Peyer's patch (tissue), 4 donors: ENCODE data around the gene F12. TPM values are rescaled to one million over a fixed set of nuclear protein-coding genes. Genes with fewer than 3 reads are reported as not detected.

Source experiments
- DNase-seq, 3 donors: peaks; one replicate each; pipeline ENCODE4 v3.0.0-alpha.2; 2017 to 2019
- H3K27ac ChIP-seq, 4 donors: fragments of 200-600 bp; sonication (generic); one replicate each; pipeline ENCODE4 v1.5.1; 2016 to 2019
- H3K27me3 ChIP-seq, 2 donors: fragments of 200-600 bp; sonication (generic); one replicate each; pipeline ENCODE4 v1.5.1; 2019
- H3K36me3 ChIP-seq, 3 donors: fragments of 200-600 bp; sonication (generic); one replicate each; pipeline ENCODE4 v1.5.1; 2016 to 2019
- H3K4me1 ChIP-seq, 4 donors: fragments of 200-600 bp; sonication (generic); one replicate each; pipeline ENCODE4 v1.5.1; 2016 to 2019
- H3K4me3 ChIP-seq, 4 donors: fragments of 200-600 bp; sonication (generic); 1 replicate in 3 of 4; 2 replicates in 1 of 4; pipeline ENCODE4 v1.5.1; 2016 to 2019; ENCODE audit warnings: mild to moderate bottlenecking in 1 of 4
- H3K9me3 ChIP-seq, 4 donors: fragments of 200-600 bp; sonication (generic); one replicate each; pipeline ENCODE4 v1.5.1; 2016 to 2019; ENCODE audit warnings: mild to moderate bottlenecking in 1 of 4
- POLR2A ChIP-seq, 2 donors: fragments of 450-650 bp; IDR thresholded peaks; one replicate each; pipeline ENCODE4 v1.5.1; 2017; ENCODE audit warnings: antibody characterized with exemption in 2 of 2, mild to moderate bottlenecking in 2 of 2, moderate library complexity in 2 of 2
- total RNA-seq, 4 donors: library from RNA; depleted of rRNA; stranded (reverse); fragments of >200 nt; gene quantifications; one replicate each; pipeline ENCODE4 v1.1.0, GENCODE V29; 2016
- TF ChIP-seq, protein P1 (sequence below), 6 experiments: fragments of 450-650 bp in 4 of 6; fragments of 200-600 bp in 2 of 6; sonication (generic) in 1 of 6; IDR thresholded peaks; one replicate each; pipeline ENCODE4 v1.5.1; 2017 to 2019; ENCODE audit warnings: antibody characterized with exemption in 6 of 6, mild to moderate bottlenecking in 3 of 6, moderate library complexity in 1 of 6

Gene F12
- total RNA-seq, 4 donors from 2014 or later: 1.7 to 22.2 (median 7.8) TPM

DNA sequence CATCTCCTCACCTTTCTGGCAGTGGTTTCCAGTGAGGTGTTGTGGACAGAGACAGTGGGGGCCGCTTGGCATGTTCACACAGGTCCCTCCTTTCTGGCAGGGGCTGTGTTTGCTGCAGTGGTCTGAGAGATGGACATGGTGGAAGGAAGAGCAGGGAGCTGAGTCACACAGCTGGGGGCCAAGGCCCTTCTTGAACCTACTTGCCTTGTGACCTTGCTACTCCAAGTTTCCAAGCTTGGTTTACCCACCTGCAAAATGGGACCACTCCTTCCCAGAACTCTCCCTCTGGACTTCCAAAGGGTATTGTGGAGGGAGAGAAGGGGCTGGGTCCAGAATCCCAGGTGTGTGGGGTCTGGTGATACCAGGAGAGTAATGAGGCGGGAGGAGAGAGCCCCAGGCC lies 4.1 kb downstream of the F12 start:
- peaks cover 4 to 35% (median 28%) of the 10 kb centered on the region in 4 donors for H3K4me1 ChIP-seq
- TF ChIP-seq, protein P1, sequence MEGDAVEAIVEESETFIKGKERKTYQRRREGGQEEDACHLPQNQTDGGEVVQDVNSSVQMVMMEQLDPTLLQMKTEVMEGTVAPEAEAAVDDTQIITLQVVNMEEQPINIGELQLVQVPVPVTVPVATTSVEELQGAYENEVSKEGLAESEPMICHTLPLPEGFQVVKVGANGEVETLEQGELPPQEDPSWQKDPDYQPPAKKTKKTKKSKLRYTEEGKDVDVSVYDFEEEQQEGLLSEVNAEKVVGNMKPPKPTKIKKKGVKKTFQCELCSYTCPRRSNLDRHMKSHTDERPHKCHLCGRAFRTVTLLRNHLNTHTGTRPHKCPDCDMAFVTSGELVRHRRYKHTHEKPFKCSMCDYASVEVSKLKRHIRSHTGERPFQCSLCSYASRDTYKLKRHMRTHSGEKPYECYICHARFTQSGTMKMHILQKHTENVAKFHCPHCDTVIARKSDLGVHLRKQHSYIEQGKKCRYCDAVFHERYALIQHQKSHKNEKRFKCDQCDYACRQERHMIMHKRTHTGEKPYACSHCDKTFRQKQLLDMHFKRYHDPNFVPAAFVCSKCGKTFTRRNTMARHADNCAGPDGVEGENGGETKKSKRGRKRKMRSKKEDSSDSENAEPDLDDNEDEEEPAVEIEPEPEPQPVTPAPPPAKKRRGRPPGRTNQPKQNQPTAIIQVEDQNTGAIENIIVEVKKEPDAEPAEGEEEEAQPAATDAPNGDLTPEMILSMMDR (IDR thresholded peaks at IDR 0.05): no peak
- TF ChIP-seq POLR2A (IDR thresholded peaks at IDR 0.05): no peak
- H3K27ac ChIP-seq: peak overlapping the region in 1 of 4 donors; percentile 13
- no peak overlapping the region for H3K4me3 ChIP-seq
- DNase-seq: no peak
- H3K36me3 ChIP-seq: no peaks in the 10 kb centered on the region
- peaks cover 0 to 18% of the 10 kb centered on the region in 2 donors for H3K27me3 ChIP-seq
- H3K9me3 ChIP-seq: peaks cover 0 to under 1% (median 0%) of the 10 kb centered on the region in 4 donors

- H3K4me3 ChIP-seq: peak overlapping the region; percentile 41 to 79 (median 68)
- H3K9me3 ChIP-seq: peaks cover 0 to 5% (median 0%) of the 10 kb centered on the region in 4 donors
- H3K27me3 ChIP-seq: peaks cover 0 to 24% of the 10 kb centered on the region in 2 donors
- H3K4me1 ChIP-seq: peaks cover 4 to 41% (median 28%) of the 10 kb centered on the region in 4 donors
- H3K36me3 ChIP-seq: no peaks in the 10 kb centered on the region
- H3K27ac ChIP-seq: peak overlapping the region; percentile 52 to 86 (median 69)
- DNase-seq: no peak
- TF ChIP-seq, protein P1 (IDR thresholded peaks at IDR 0.05): no peak
Observed at GRCh38 chr5:177404641-177405179, 4.7 kb downstream of the F12 start.

DNA sequence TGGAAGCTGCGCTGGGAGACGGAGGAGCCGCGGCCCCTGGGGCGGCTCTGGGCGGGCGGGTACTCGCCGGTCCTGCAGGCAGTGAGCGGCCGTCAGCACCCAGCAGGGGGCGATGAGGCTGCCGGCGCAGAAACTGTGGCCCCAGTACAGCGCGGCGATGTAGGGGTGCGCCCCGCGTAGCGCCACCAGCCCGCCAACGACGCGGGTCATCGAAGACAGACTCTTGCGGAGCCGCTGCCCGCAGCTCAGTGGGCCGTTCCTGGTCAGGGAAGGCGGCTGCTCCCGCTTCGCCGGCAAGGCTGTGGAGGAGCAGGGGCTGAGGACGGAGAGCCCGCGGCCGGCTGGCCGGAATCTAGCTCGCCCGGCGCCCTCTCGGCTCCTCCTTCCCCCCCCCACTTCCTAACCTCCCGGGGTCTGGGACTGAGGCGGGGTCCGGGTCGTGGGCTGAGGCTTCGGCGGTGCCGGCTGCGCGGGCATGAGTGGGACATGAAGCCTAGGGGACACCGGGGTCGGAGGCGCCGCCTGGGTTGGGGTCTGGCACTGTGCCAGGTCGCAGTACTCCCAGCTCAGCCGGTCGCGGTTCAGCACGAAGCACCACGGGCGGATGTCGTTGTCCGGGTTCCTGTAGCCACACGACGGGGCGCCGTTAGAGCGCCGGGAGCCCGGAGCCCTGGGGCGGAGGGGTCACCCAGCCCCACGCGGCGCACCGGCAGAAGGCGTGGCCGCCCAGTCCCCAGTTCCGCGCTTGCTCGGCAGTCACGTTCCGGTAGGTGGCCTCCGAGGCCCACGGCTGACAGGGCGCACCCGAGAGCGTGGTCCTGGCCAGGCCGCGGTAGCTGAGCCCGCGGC lies 5.3 kb downstream of the F12 start:
- Histone ChIP-seq H3K36me3 (no peaks in the 10 kb centered on the region), H3K4me1 (peaks cover 4 to 43% (median 28%) of the 10 kb centered on the region in 4 donors), H3K27ac (peak overlapping the region; percentile 52 to 86 (median 69)), H3K4me3 (peak overlapping the region; percentile 41 to 79 (median 68)), H3K27me3 (peaks cover 0 to 24% of the 10 kb centered on the region in 2 donors), H3K9me3 (peaks cover 0 to 5% (median 0%) of the 10 kb centered on the region in 4 donors)
- peak; percentile 88 to 95 (median 91) for DNase-seq
- TF ChIP-seq, protein P1 (IDR thresholded peaks at IDR 0.05): peak; percentile 80 to 96 (median 88)
- no peak for TF ChIP-seq POLR2A (IDR thresholded peaks at IDR 0.05)

DNA sequence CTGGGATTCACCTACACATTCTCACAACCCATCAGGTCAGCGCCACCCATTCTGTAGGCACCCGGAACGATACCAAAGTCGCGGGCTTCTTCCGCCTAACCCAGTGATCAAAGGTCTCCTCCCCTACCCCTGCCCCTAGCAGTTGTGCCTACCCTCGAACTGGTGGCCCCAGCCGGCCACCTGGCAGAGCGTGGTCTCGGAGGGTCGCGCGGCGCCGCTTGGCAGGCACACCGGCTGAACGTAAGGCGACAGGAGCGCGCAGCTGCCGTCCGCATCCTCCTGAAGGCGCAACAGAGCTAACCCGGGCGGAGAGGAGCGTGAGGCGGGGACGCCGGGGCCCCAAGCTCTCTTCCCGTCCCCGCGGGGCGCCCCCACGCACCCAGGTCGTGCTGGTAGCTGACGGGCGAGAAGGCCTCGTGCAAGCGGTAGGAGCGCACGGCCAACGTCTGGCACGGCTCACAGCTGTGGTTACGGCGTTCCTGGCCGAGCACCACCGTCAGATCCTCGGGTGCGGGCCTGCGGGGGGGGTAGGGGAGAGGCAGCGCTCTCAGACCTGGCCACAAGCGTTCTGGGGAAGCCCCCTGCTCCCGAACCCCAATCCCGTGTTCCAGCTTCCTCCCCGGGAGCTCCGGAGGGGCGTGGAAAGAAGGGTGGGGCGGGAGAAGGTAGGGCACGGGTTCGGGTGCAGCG lies 6.1 kb downstream of the F12 start:
- H3K27ac ChIP-seq: peak overlapping the region; percentile 52 to 86 (median 69)
- peaks cover 0 to 24% of the 10 kb centered on the region in 2 donors for H3K27me3 ChIP-seq
- H3K4me3 ChIP-seq: peak overlapping the region; percentile 41 to 79 (median 68)
- TF ChIP-seq, protein P1 (IDR thresholded peaks at IDR 0.05): no peak
- TF ChIP-seq POLR2A (IDR thresholded peaks at IDR 0.05): no peak
- H3K4me1 ChIP-seq: peaks cover 4 to 43% (median 28%) of the 10 kb centered on the region in 4 donors
- DNase-seq: peak in 2 of 3 donors; percentile 40 to 68
- H3K36me3 ChIP-seq: no peaks in the 10 kb centered on the region
- peaks cover 0 to 5% (median 0%) of the 10 kb centered on the region in 4 donors for H3K9me3 ChIP-seq

GRCh38 chr5:177402271-177403043 lies 6.9 kb downstream of the F12 start:
- TF ChIP-seq, protein P1 (IDR thresholded peaks at IDR 0.05): peak in 5 of 6 experiments; percentile 13 to 67 (median 62)
- TF ChIP-seq POLR2A (IDR thresholded peaks at IDR 0.05): peak in 1 of 2 donors; percentile 50
- H3K9me3 ChIP-seq: peaks cover 0 to 5% (median 0%) of the 10 kb centered on the region in 4 donors
- peaks cover 4 to 43% (median 28%) of the 10 kb centered on the region in 4 donors for H3K4me1 ChIP-seq
- H3K36me3 ChIP-seq: no peaks in the 10 kb centered on the region
- H3K27ac ChIP-seq: peak overlapping the region; percentile 17 to 86 (median 58)
- peaks cover 0 to 24% of the 10 kb centered on the region in 2 donors for H3K27me3 ChIP-seq
- peak overlapping the region; percentile 41 to 79 (median 68) for H3K4me3 ChIP-seq
- DNase-seq: peak; percentile 64 to 90 (median 90)
